Mucosa of gallbladder (tissue), 1 donor: Measurements from ENCODE around the gene ETV6. TPM values are rescaled to one million over a fixed set of nuclear protein-coding genes. Genes with fewer than 3 reads are reported as not detected.

Experiments used
- DNase-seq: peaks from one replicate; pipeline ENCODE4 v3.0.0-alpha.2; 2020; ENCODE audit warnings: low spot score
- total RNA-seq: library from RNA; stranded (reverse); gene quantifications from one replicate; pipeline ENCODE4 v1.2.1, GENCODE V29; 2021
- donor health status: DM: no; HTN: no; CAD: no.

ETV6 gene
- total RNA-seq, 1 donor from 2014 or later: 54.5 TPM

DNA sequence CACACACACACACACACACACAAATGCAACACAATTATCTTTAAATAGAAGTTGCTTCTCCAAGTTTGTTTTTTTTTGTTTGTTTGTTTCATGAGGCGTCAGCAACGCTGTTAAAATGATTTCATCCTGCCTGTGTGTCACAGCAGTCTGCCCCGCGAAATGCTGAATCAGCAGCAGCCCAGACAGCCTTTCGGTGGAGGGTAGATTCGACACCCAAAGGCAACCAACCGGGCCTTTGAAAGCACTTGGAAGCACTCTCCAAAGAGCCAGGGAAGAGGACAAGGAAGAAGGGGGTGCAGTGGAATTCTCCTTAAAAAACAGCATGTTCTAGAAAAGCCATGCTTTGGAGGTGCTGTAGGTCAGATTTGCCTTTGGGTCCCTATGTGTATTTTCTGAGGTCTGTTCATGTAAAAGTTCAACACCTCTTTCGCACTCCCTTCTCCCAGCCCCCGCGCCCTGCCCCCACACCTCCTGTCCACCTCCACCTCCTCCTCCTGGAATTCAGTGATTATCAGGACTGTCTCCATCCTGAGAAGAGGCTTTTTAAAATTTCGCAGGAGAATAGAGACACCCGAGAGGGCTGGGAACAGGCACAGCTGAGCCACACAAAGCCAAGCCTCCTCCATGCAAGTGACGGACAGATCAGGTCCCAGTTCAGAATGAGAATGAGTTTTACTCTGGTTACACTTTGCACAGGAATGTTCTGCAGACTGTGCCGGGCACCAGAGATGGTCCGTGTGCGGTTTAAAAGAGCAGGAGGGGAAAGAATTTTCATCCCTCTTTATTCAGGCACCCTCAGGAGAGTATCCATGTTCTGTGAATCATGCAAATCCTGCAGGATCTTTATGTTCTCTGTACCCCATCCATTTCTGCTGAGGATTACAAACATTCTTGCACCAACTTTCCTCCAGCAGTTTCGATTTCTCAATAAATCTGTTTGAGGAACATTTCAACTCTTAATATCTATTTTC, 177.9 kb downstream of the ETV6 start:
- no peak for DNase-seq

GRCh38 chr12:11829764-11830194, 180.3 kb downstream of the ETV6 start:
- no peak for DNase-seq

DNA sequence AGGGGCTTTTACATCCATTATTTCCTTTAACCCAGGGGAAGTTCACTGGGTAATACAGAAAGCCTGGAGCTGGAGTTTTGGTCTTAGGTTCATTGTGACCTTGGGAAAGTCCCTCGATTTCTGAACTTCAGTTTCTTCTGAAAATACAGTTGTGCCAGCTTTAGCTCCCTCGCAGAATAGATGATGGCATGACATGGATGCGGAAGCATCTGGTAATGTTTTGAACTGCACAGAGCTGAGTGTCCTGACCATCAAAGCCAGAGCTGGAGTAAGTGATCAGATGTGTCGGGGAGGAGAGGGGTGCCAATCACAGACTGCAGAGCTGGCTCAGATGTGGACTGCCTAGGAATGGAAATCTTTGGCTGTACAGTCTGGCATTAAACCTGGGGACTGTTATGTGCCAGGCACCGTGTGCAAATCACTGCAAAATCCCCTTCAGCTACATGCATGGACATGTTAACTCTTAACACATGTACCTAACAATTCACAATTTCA, 180.9 kb downstream of the ETV6 start:
- no peak for DNase-seq

DNA sequence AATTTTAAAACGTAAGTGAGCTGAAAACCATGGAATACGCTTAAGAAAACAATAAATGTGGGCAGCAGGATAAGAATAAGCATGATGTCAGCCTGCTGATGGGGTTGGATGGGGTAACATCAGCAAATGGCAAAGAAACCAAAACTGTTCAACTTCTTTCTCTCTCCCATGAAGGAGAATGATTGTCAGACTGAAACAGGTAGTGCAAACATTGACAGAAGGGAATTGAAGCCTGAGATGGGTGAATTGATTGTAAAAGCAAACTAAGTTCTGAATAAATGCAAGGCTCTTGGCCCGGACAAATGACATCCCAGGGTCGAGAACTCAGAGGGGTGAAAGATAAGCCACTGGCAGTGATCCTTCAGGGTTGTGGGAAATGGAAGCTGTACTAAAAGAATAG, 182.6 kb downstream of the ETV6 start:
- no peak for DNase-seq

DNA sequence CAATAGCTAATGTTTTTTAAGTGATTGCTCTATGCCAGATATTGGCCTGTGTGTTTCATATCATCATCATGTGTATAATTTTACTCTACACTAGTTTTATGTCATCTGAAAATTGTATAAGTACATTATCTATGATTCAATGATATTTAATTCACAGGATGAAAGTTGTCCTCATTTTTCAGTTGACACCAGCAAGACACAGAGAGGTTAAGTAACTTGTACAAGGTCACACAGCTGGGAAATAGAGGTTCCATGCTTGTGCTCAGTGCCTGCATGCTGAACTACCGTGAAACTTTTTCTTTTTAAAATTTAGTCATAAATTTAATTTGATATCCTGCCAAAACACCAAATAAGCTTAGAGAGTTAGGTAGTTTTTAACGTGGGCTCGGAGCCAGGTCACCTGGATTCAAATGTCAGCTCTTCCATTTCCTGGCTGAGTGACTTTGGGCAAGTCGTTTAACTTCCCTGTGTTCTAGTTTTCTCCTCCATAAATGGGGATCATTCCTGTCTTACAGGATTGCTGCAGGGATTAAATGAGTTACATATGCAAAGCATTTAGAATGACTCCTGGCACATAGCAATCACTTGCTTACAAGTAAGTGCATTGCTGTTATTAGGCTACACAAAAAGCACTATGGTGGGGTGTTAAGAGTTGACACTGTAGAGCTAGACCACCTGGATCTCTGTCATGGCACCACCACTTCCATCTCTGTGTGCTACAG, 183.9 kb downstream of the ETV6 start:
- DNase-seq: no peak

DNA sequence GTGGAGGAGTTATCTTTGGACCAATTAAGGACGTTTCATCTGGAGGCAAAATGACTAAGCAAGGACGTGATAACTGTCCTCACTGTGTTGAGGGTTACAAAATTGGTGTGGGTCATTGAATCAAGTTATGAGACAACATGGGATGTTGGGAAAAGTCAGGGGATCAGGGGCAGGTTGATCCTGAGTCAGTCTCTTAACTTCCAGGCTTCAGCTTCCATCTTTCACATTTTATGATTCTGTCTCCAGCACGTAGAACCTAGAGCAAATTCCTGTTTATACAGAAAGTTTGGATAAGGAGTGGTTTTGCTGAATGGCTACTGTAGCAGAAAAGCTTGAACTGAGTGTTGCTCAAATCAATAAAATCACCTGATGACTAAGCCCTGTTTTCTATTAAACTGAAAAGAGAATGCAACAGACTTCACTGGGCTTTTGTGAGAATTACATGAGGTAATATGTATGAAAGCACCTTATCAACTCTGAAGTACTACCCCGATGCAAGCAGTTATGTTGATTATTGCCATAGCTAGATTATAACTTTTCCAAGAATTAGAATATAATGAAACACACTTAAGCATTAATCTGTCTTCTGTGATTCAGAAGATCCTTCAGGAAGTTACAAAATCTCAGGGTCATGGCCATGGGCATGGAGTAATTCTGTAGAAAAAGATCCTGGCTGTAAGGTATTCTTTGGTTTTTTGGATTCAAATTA, 184.8 kb downstream of the ETV6 start:
- no peak for DNase-seq

- no peak for DNase-seq
Measured at GRCh38 chr12:11834931-11835330, 185.5 kb downstream of the ETV6 start.

DNA sequence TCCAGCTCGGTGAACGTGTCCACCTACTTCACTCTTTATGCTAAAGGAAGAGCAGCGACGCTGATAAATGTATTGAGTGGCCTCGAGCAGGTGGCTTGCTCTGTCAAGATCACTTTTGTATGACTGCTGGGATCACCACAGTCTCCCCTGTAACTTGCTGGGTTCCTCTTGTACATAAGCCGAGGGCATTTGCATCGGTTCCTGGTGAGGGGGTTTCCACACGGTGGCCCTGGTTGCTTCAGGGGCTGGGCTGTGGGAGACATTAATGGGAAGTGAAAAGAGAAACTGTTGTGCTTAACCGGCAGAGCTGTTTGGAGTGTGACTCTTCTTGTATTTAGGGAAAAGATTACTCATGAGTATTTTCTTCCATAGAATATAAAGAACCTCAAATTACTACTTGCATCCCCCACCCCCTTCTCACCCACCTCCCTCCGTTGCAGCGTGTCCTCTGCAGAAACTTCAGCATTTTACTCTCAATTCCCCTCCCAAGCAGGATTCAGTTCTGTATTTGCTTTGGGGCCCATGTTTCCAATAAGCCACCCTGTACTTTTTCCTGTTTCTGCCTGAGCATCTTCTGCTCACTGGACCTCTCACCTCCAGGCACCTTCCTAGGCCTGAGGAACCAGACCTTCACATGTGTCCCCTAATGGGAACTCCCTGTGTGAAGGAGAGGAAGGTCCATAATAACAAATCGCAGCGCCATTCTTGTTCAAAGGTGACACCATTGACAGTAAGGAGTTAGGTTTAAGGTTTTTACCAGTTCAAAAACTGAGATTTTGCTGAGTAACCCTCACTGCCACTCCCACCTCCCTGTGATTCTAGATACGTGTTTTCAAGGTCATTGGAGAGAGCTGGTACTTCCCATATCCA, 187.0 kb downstream of the ETV6 start:
- no peak for DNase-seq

DNA sequence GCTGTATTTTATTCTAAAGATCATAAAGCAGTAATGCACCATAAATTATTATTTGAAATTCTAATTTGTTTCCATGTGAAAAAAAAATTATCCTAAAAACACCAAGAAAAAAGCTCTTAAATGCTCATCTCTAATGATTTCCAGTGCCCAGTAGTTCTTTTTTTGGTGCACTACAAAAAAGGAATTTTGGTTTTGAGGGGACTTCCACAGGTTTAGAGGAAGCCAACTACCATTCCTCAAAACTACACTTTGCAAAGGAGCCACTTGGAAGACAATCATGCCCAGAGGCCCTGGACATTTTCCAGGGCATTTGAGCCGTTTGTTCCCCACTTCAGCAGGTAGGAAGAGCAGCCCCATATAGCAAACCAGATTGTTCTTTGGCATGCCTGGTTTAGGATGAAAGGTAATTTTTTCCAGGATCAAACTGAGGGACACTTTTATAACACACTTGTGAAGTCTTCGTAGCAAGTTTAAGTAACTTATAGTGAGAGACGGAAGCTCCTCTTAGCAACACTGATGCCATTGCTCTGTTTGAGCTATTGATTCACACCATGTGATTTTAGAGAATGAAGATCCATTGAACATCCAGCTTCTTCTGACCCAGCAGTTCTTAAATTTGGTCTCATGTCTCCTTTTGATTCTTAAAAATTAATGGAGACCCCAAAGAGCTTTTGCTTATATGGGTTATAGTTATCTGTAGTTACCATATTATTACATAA, 187.9 kb downstream of the ETV6 start:
- DNase-seq: no peak

GRCh38 chr12:11838403-11838802, 188.9 kb downstream of the ETV6 start:
- no peak for DNase-seq

GRCh38 chr12:11839091-11839641, 189.7 kb downstream of the ETV6 start:
- DNase-seq: peak; percentile 89

DNA sequence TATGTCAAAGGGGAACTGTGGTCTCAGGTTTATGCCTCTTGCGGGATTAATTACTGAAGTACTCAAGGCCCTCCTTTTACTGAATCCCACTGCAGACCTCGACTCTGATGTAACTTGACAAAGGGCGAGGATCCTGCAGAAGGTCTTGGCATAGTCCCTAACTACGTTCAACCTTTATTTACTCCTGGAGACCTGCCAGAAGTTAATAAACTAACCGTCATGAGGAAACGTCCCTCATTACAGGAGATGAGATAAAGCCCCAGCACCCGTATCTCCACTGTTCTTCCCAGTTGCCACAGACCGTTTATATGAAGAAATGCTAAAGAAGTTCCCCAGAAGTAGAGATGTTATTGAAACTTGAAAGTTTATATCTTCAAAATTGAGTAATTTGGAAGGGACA, 190.9 kb downstream of the ETV6 start:
- peak; percentile 28 for DNase-seq

DNA sequence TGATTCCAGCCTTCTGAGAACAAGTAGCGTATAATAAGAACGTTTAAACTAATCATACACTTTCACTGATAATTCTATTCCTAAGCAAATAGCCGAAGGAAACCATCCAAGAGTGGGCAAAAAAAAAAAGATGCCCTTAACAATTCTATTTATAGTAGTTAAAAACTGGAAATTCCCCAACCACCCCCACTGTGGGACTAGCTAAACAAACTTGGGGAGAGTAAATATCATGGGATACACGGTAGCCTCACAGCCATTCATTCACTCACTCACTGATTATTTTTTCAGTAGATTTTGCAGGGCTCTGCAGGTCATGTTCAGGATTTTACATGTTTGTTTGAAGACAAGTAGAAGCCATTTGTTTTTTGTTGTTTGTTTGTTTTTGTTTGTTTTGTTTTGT, 197.0 kb downstream of the ETV6 start:
- DNase-seq: no peak

DNA sequence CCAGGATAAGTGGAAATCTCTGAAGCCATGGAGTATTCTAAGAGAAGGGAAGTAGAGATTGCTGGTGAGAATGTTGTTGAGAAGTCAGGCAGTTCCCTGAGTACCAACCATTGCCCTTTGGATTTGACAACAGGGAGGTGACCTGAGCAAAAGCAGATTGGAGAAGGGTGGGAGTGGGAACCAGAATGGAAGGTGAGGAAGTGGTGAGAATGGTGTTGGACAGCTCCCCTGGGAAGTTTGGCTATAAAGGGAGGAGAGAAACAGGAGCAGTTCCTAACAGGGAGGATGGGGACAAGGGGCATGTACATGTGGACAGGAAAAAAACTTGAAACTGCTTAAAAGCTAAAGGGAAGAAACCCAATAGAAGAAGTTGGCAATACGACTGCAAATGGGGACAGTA, 198.1 kb downstream of the ETV6 start:
- no peak for DNase-seq

GRCh38 chr12:11849757-11850504, 200.5 kb downstream of the ETV6 start:
- no peak for DNase-seq

GRCh38 chr12:11853126-11853525, 203.7 kb downstream of the ETV6 start:
- DNase-seq: no peak

GRCh38 chr12:11854011-11854499, 204.6 kb downstream of the ETV6 start:
- DNase-seq: no peak

- DNase-seq: no peak
Measured at GRCh38 chr12:11855983-11856374, 206.5 kb downstream of the ETV6 start.

DNA sequence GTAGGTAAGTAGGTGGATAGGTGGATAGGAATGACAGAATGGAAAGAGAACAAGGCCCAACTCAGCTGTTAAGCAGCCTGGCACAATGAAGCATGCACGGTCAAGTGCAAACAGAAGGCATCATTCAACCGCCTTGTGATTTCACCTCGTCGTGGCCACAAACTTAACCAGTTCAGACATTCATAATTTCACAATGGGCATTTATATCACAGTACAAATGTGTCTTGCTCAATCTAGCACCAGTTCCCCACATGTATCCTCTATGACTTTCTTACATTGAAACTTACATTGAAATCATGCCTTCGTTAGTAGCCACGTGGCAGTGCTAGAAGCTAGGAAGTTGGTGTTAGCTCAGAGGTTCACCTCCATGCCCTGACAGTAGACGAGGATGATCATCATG, 207.5 kb downstream of the ETV6 start:
- DNase-seq: no peak
